Measurements from ENCODE around the gene DHRS3.

DNA sequence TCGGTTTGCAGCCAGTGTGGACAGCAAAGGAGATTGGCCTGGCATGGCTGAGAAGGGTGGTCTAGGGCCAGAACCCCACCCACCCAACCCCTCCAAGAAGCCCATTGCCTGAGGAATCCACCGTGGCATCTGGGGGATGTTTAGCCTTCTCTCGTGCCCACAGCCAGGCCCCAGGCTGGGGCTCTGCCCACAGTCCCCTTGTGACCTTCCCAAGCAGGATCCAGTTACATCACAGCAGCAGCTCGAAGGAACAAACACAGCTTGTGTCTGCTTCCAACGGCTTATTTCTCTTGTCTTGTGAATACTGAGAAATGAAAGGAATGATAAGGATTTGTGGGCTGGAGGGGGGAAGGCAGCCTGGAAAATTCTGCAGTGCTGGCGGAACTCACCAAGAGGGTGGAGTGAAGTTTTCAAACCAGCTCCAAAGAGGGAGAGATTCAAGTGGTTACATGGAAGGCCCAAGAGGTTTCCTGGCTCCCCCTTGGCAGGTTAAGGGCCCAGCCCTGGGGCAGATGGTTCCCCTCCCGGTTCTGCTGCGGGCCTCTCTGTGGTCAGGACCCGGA is 61.6 kb downstream of the DHRS3 start:
- TF ChIP-seq SUZ12 (IDR thresholded peaks at IDR 0.05; ENCODE audit: extremely low read depth, insufficient read depth, insufficient read length) (no peak), ZNF274 (IDR thresholded peaks at IDR 0.05; ENCODE audit: low read depth, low read length) (no peak)
